A673 (cell line): ENCODE results near the gene SHLD1. TPM values are rescaled to one million over a fixed set of nuclear protein-coding genes. Genes with fewer than 3 reads are reported as not detected.

Experiments used
- BruUV-seq: library from RNA; stranded (reverse); fragments of 400-500 nt; replicated peaks from 2 replicates; lab custom pipeline; 2021; lab: Mats Ljungman, UMichigan
- CTCF ChIA-PET: fragments of 300-600 bp; sonication (Branson Sonifier 250); formaldehyde crosslinking; loops from one replicate; lab custom pipeline; 2022; ENCODE audit warnings: antibody characterized with exemption; lab: Charles Lee
- POLR2A ChIA-PET: fragments of 300-600 bp; sonication (Branson Sonifier 250); formaldehyde crosslinking; loops from one replicate; lab custom pipeline; 2022; ENCODE audit warnings: antibody characterized with exemption; ENCODE audit not compliant: low non-redundant PET; lab: Charles Lee
- DNase-seq: peaks from one replicate; pipeline ENCODE4 v3.0.0-alpha.2; 2015; ENCODE audit warnings: low spot score
- H3K27ac ChIP-seq: fragments of 200-600 bp; sonication (generic); 2 replicates; pipeline ENCODE4 v1.5.1; 2016; ENCODE audit warnings: mixed run types, low read depth, mild to moderate bottlenecking, mixed read lengths, antibody characterized with exemption, low read length; ENCODE audit not compliant: poor library complexity, severe bottlenecking
- H3K27me3 ChIP-seq: fragments of 200-600 bp; sonication (generic); replicated peaks from 2 replicates; pipeline ENCODE4 v1.6.1; 2017; ENCODE audit warnings: mixed run types, low read depth, mild to moderate bottlenecking, mixed read lengths, antibody characterized with exemption, low read length; ENCODE audit not compliant: insufficient read depth, poor library complexity
- H3K36me3 ChIP-seq: fragments of 200-600 bp; sonication (generic); 2 replicates; pipeline ENCODE4 v1.6.1; 2016; ENCODE audit warnings: mixed run types, mild to moderate bottlenecking, mixed read lengths, antibody characterized with exemption, low read length; ENCODE audit not compliant: insufficient read depth, poor library complexity, severe bottlenecking
- H3K4me1 ChIP-seq: fragments of 200-600 bp; sonication (generic); 2 replicates; pipeline ENCODE4 v1.6.1; 2017; ENCODE audit warnings: mixed run types, mild to moderate bottlenecking, mixed read lengths, antibody characterized with exemption, low read length; ENCODE audit not compliant: insufficient read depth, poor library complexity, severe bottlenecking
- H3K4me3 ChIP-seq: fragments of 200-600 bp; sonication (generic); 2 replicates; pipeline ENCODE4 v1.5.1; 2016; ENCODE audit warnings: low read depth, mixed run types, mild to moderate bottlenecking, mixed read lengths, low read length; ENCODE audit not compliant: poor library complexity, severe bottlenecking
- H3K9me3 ChIP-seq: fragments of 200-600 bp; sonication (generic); 2 replicates; pipeline ENCODE4 v1.6.1; 2016; ENCODE audit warnings: mixed run types, low read depth, mild to moderate bottlenecking, mixed read lengths, antibody characterized with exemption, low read length; ENCODE audit not compliant: poor library complexity, severe bottlenecking
- CTCF ChIP-seq: fragments of 300-800, 200-600 bp; sonication (generic); conservative IDR thresholded peaks from 2 replicates; pipeline ENCODE4 v1.5.1; 2017; ENCODE audit warnings: low read depth, mild to moderate bottlenecking, antibody characterized with exemption, low read length, moderate library complexity, mixed read lengths
- EZH2 ChIP-seq: fragments of 200-600 bp; sonication (generic); IDR thresholded peaks from 2 replicates; pipeline ENCODE4 v1.6.1; 2017; ENCODE audit warnings: borderline replicate concordance, low read depth, mild to moderate bottlenecking, mixed read lengths, antibody characterized with exemption, low read length; ENCODE audit not compliant: poor library complexity, severe bottlenecking
- intact Hi-C: fragments of 100-400 bp; cut with micrococcal nuclease; formaldehyde crosslinking; loops from one replicate; pipeline ENCODE4 v1.10.0; 2022; ENCODE audit not compliant: unreplicated experiment
- total RNA-seq: library from RNA; stranded (reverse); gene quantifications from 2 replicates; pipeline ENCODE4 v1.2.3, GENCODE V29; 2021

Gene SHLD1
- total RNA-seq, 1 experiment from 2014 or later: 5.8 TPM

- CTCF ChIA-PET: no interaction called here
- POLR2A ChIA-PET: no interaction called here
Observed at GRCh38 chr20:5890773-5891441, 140.7 kb downstream of the SHLD1 start.

DNA sequence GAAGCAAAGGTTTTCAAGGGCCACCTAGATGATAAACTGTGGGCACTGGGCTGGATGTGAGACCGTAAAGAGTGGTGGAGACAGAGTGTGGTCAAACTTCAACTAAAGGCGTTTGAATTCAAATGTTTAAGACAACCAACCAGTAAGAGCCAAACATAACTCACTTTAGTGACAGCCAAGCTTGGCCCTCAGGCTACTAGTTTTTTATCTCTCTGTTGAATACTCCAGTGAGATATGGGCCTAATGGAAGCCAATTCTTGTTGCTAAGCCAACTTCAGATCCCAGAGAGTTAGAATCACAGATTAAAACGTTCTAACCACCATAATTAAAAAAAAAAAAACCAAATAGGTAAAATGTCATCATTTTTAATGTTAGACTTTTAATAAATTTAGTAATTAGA, 142.9 kb downstream of the SHLD1 start:
- Histone ChIP-seq H3K4me3 (no peak overlapping the region), H3K27ac (no peak overlapping the region), H3K36me3 (no peaks in the 10 kb centered on the region), H3K4me1 (no peaks in the 10 kb centered on the region), H3K27me3 (peaks cover 15% of the 10 kb centered on the region), H3K9me3 (no peaks in the 10 kb centered on the region)
- DNase-seq: no peak
- BruUV-seq: no TSS peak
- no peak for TF ChIP-seq CTCF
- TF ChIP-seq EZH2: no peak
- CTCF ChIA-PET: no interaction called here
- POLR2A ChIA-PET: no interaction called here
- intact Hi-C loops: no loop called here

More at GRCh38 chr20:5890773-5891441, 140.7 kb downstream of the SHLD1 start:
- no peak overlapping the region for H3K4me3 ChIP-seq
- H3K4me1 ChIP-seq: no peaks in the 10 kb centered on the region
- H3K27me3 ChIP-seq: peaks cover 15% of the 10 kb centered on the region
- intact Hi-C loops: no loop called here
- no peaks in the 10 kb centered on the region for H3K9me3 ChIP-seq
- no peak for DNase-seq
- no TSS peak for BruUV-seq
- no peaks in the 10 kb centered on the region for H3K36me3 ChIP-seq
- H3K27ac ChIP-seq: no peak overlapping the region
- TF ChIP-seq CTCF (no peak), EZH2 (no peak)

GRCh38 chr20:5893621-5894020, 143.4 kb downstream of the SHLD1 start:
- TF ChIP-seq EZH2: no peak
- no peak for TF ChIP-seq CTCF

More at GRCh38 chr20:5893621-5894020, 143.4 kb downstream of the SHLD1 start:
- H3K27me3 ChIP-seq: peaks cover 9% of the 10 kb centered on the region
- no peak overlapping the region for H3K4me3 ChIP-seq
- no peaks in the 10 kb centered on the region for H3K9me3 ChIP-seq
- CTCF ChIA-PET: no interaction called here
- intact Hi-C loops: no loop called here
- H3K4me1 ChIP-seq: no peaks in the 10 kb centered on the region
- POLR2A ChIA-PET: no interaction called here
- no peaks in the 10 kb centered on the region for H3K36me3 ChIP-seq
- DNase-seq: no peak
- BruUV-seq: no TSS peak
- no peak overlapping the region for H3K27ac ChIP-seq
